ENCODE results near the gene DNAJB12. TPM values are rescaled to one million over a fixed set of nuclear protein-coding genes. Genes with fewer than 3 reads are reported as not detected.

The DNAJB12 gene
- total RNA-seq, 1 experiment from 2014 or later = 25.8 TPM

DNA sequence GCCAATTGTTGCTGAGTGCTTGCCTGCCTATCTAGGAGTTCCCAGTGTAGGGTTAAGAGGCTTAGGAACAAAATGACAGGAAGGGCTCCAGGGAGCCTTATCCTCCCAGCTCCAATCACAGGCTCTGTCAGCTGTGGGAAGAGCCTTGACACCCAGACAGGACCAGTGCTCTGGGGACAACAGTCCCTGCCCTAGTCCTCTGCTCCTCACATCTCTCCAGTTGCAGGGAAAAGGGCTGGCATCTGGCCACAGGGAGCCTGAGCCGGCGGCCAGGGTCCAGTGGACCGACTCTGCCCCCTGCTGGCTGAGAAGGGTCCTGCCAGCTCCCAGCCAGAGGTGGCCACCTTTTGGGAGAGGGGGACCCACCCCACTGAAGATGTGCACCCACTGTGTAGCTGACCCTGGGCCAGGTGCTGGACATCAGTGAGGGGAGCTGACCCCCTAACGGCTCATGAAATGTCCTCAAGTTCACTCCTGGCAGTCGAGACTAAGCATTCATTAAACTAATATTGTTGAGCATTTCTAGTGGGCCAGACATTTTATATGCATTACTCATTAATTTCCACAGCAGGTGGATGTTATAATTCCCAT lies 17.6 kb downstream of the DNAJB12 start:
- BruUV-seq (replicated peaks) = no TSS peak
- no peaks in the 10 kb centered on the region for H3K9me2 ChIP-seq (ENCODE audit: insufficient read depth)
- RAD21 ChIA-PET (ENCODE audit: low non-redundant PET in 1 of 2, low total read pairs in 2 of 2, uncharacterized antibody in 2 of 2, unreplicated experiment in 2 of 2) = interaction anchor here in 1 of 2 experiments (0.8 to 1.0 kb wide), 2 partner anchors 212 to 289 kb away, joined by 3 to 4 read pairs; no protein-coding TSS in a partner anchor
- intact Hi-C loops (cut with micrococcal nuclease) = loop anchor here (1.0 to 2.0 kb wide), 4 partner anchors 60 to 440 kb away; no protein-coding TSS in a partner anchor
- no peaks in the 10 kb centered on the region for H3K9me3 ChIP-seq (ENCODE audit: control insufficient read depth in 1 of 2, insufficient read depth in 1 of 2, low read depth in 1 of 2, low read length in 2 of 2)
- H3K79me2 ChIP-seq (ENCODE audit: insufficient read depth, low read length) = no peaks in the 10 kb centered on the region
- no peak overlapping the region for H3K9ac ChIP-seq (ENCODE audit: low read length)
- H3K36me3 ChIP-seq (ENCODE audit: control insufficient read depth in 1 of 2, insufficient read depth in 2 of 2, low read length in 2 of 2) = peaks cover 5 to 13% of the 10 kb centered on the region in 2 experiments; a peak in 2 of 4 replicates
- H4K20me1 ChIP-seq (ENCODE audit: insufficient read depth) = no peaks in the 10 kb centered on the region
- no peak overlapping the region for H2AFZ ChIP-seq (ENCODE audit: low read depth, low read length, poor library complexity, severe bottlenecking)
- TF ChIP-seq, protein P1, sequence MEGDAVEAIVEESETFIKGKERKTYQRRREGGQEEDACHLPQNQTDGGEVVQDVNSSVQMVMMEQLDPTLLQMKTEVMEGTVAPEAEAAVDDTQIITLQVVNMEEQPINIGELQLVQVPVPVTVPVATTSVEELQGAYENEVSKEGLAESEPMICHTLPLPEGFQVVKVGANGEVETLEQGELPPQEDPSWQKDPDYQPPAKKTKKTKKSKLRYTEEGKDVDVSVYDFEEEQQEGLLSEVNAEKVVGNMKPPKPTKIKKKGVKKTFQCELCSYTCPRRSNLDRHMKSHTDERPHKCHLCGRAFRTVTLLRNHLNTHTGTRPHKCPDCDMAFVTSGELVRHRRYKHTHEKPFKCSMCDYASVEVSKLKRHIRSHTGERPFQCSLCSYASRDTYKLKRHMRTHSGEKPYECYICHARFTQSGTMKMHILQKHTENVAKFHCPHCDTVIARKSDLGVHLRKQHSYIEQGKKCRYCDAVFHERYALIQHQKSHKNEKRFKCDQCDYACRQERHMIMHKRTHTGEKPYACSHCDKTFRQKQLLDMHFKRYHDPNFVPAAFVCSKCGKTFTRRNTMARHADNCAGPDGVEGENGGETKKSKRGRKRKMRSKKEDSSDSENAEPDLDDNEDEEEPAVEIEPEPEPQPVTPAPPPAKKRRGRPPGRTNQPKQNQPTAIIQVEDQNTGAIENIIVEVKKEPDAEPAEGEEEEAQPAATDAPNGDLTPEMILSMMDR (IDR thresholded peaks at IDR 0.05 in 2 of 3, conservative IDR thresholded peaks at IDR 0.05 in 1 of 3; ENCODE audit: borderline replicate concordance in 1 of 3, insufficient read depth in 1 of 3, low read depth in 2 of 3, low read length in 2 of 3) = peak in 2 of 3 experiments; percentile 96 to 98; a peak in 4 of 6 replicates
- TF ChIP-seq POLR2AphosphoS5 (IDR thresholded peaks at IDR 0.05; ENCODE audit: low read depth, low read length) (0 out of 2 replicates have a peak, but pooled peaks have one; percentile 33), SP1 (IDR thresholded peaks at IDR 0.05; ENCODE audit: low read depth) (no peak), EZH2 (IDR thresholded peaks at IDR 0.05) (no peak)
- CTCF ChIA-PET = interaction anchor here (0.6 to 2.3 kb wide), 17 partner anchors 10 to 442 kb away, joined by 3 to 17 read pairs (median 3); partner anchors contain the start of genes ANAPC16 and ASCC1
- H3K4me3 ChIP-seq (replicated peaks in 1 of 2; ENCODE audit: low read depth in 1 of 2, low read length in 2 of 2) = no peak overlapping the region
- H3K27ac ChIP-seq (ENCODE audit: low read depth, low read length) = peak overlapping the region; percentile 35; the same call in 1 of the 2 replicates
- H3K4me2 ChIP-seq (ENCODE audit: low read length) = no peak overlapping the region; the same call in 1 of the 2 replicates
- H3K27me3 ChIP-seq (ENCODE audit: insufficient read depth, low read length) = no peaks in the 10 kb centered on the region
- POLR2A ChIA-PET = interaction anchor here (1.0 to 2.1 kb wide), 5 partner anchors 10 to 64 kb away, joined by 3 to 12 read pairs (median 4); partner anchors contain the start of gene DDIT4
- peak; percentile 72 for ATAC-seq
- H3K4me1 ChIP-seq (ENCODE audit: control insufficient read depth in 1 of 2, insufficient read depth in 2 of 2, low read length in 2 of 2) = peaks cover 13 to 24% of the 10 kb centered on the region in 2 experiments
- DNase-seq (ENCODE audit: low read depth, low spot score) = no peak

Measured in HCT116 (cell line).